Activated CD8-positive, alpha-beta T cell treated with anti-CD3 and anti-CD28 coated beads for 36 hours (primary cell): ENCODE measurements around the gene HS6ST2. TPM values are rescaled to one million over a fixed set of nuclear protein-coding genes. Genes with fewer than 3 reads are reported as not detected.

Experiments used
- ATAC-seq: fragments of 200-7000 bp; cut with Tn5 transposase; one replicate; pipeline ENCODE4 v1.10.0; 2021; ENCODE audit warnings: mild to moderate bottlenecking, moderate library complexity
- CTCF ChIA-PET: fragments of 350-600 bp; sonication (Branson Sonifier 250); formaldehyde crosslinking; loops from one replicate; lab custom pipeline; 2021; ENCODE audit warnings: antibody characterized with exemption; lab: Charles Lee
- POLR2A ChIA-PET: fragments of 350-600 bp; sonication (Branson Sonifier 250); formaldehyde crosslinking; loops from one replicate; lab custom pipeline; 2021; ENCODE audit warnings: antibody characterized with exemption; lab: Charles Lee
- DNase-seq: peaks from one replicate; pipeline ENCODE4 v3.0.0-alpha.2; 2020
- H3K27ac Mint-ChIP-seq: one replicate; pipeline ENCODE4 v1.8.0; 2021; ENCODE audit warnings: mild to moderate bottlenecking, mixed read lengths
- H3K27me3 Mint-ChIP-seq: one replicate; pipeline ENCODE4 v1.8.0; 2021; ENCODE audit warnings: mixed read lengths
- H3K36me3 Mint-ChIP-seq: one replicate; pipeline ENCODE4 v1.8.0; 2021; ENCODE audit warnings: low read depth, mixed read lengths
- H3K4me1 Mint-ChIP-seq: one replicate; pipeline ENCODE4 v1.8.0; 2021; ENCODE audit warnings: low read depth, mixed read lengths
- H3K4me3 Mint-ChIP-seq: one replicate; pipeline ENCODE4 v1.8.0; 2021; ENCODE audit warnings: mild to moderate bottlenecking, moderate library complexity, mixed read lengths
- H3K9me3 Mint-ChIP-seq: one replicate; pipeline ENCODE4 v1.8.0; 2021; ENCODE audit warnings: mixed read lengths
- intact Hi-C: fragments of 100-400 bp; cut with micrococcal nuclease; formaldehyde crosslinking; loops from one replicate; pipeline ENCODE4 v1.10.0; 2022
- total RNA-seq, 2 experiments: library from RNA; stranded (reverse); gene quantifications; one replicate each; pipeline ENCODE4 v1.2.3, GENCODE V29; 2021
- TF ChIP-seq, protein P1 (sequence below): fragments of 200-600 bp; IDR thresholded peaks from one replicate; pipeline ENCODE4 v1.8.0; 2022; ENCODE audit warnings: antibody characterized with exemption, mild to moderate bottlenecking

The HS6ST2 gene
- total RNA-seq, 2 experiments from 2014 or later: 0.14 to 0.47 TPM

GRCh38 chrX:132712350-132712749 lies 246.1 kb downstream of the HS6ST2 start:
- Mint-ChIP-seq H3K4me1 (no peaks in the 10 kb centered on the region), H3K4me3 (no peak overlapping the region), H3K9me3 (no peaks in the 10 kb centered on the region), H3K36me3 (no peaks in the 10 kb centered on the region), H3K27me3 (no peaks in the 10 kb centered on the region), H3K27ac (no peak overlapping the region)
- intact Hi-C loops: no loop called here
- CTCF ChIA-PET: no interaction called here
- ATAC-seq (no peak), DNase-seq (no peak)
- TF ChIP-seq, protein P1, sequence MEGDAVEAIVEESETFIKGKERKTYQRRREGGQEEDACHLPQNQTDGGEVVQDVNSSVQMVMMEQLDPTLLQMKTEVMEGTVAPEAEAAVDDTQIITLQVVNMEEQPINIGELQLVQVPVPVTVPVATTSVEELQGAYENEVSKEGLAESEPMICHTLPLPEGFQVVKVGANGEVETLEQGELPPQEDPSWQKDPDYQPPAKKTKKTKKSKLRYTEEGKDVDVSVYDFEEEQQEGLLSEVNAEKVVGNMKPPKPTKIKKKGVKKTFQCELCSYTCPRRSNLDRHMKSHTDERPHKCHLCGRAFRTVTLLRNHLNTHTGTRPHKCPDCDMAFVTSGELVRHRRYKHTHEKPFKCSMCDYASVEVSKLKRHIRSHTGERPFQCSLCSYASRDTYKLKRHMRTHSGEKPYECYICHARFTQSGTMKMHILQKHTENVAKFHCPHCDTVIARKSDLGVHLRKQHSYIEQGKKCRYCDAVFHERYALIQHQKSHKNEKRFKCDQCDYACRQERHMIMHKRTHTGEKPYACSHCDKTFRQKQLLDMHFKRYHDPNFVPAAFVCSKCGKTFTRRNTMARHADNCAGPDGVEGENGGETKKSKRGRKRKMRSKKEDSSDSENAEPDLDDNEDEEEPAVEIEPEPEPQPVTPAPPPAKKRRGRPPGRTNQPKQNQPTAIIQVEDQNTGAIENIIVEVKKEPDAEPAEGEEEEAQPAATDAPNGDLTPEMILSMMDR: no peak
- POLR2A ChIA-PET: no interaction called here

DNA sequence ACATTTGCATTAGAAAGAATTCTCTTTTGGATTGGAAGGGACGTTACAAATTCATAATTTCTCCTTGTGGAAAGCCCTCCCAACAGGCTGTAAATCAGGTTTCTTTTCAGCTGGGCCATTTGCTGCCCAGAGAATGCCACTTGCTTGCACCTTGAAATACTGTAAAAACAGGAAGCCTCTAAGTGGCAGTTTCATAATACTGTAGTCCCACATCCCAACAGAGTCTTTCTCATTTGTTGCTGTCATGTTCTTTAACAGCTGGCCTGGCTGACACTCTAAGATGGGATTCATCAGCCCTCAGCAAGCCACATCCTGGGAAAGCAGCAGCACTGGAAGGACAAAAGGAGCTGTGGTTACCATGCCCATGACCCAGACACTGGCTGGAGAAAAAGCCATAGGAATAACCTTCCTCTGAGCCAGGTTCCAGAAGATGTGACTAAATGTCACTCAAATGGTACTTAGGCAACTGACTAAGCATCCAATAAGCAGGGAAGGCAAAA lies 247.7 kb downstream of the HS6ST2 start:
- Mint-ChIP-seq H3K27ac (no peak overlapping the region), H3K27me3 (no peaks in the 10 kb centered on the region), H3K4me3 (no peak overlapping the region), H3K36me3 (no peaks in the 10 kb centered on the region), H3K4me1 (no peaks in the 10 kb centered on the region), H3K9me3 (no peaks in the 10 kb centered on the region)
- DNase-seq (no peak), ATAC-seq (no peak)
- CTCF ChIA-PET: no interaction called here
- TF ChIP-seq, protein P1: no peak
- intact Hi-C loops: no loop called here
- POLR2A ChIA-PET: no interaction called here

DNA sequence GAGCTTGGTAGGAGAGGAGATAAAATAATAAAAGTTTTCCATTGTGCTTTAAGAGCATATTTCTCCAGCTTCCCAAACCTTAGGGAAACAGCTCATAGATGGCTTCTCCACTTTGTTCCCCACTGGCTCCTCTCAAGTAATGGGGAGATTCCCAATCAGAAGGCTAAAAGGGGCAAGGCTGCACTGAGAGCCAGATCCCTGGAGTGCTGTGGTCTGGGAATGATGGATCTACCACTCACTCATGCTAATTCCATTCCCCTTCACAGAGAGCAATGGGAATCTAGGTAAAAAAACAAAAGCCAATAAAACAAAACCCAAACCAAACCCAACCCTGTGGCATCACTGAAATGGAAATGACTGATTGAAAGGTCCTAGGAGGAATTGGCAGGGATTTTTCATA lies 249.9 kb downstream of the HS6ST2 start:
- H3K4me3 Mint-ChIP-seq: no peak overlapping the region
- ChIA-PET CTCF (no interaction called here), POLR2A (no interaction called here)
- ATAC-seq (no peak), DNase-seq (no peak)
- no peaks in the 10 kb centered on the region for H3K9me3 Mint-ChIP-seq
- H3K27ac Mint-ChIP-seq: no peak overlapping the region
- TF ChIP-seq, protein P1: no peak
- intact Hi-C loops: no loop called here
- H3K36me3 Mint-ChIP-seq: no peaks in the 10 kb centered on the region
- no peaks in the 10 kb centered on the region for H3K4me1 Mint-ChIP-seq
- peaks cover 2% of the 10 kb centered on the region for H3K27me3 Mint-ChIP-seq

- Mint-ChIP-seq H3K4me3 (no peak overlapping the region), H3K4me1 (no peaks in the 10 kb centered on the region), H3K36me3 (no peaks in the 10 kb centered on the region), H3K9me3 (no peaks in the 10 kb centered on the region), H3K27me3 (peaks cover 2% of the 10 kb centered on the region), H3K27ac (no peak overlapping the region)
- intact Hi-C loops: no loop called here
- TF ChIP-seq, protein P1: no peak
- ATAC-seq (no peak), DNase-seq (no peak)
- ChIA-PET CTCF (no interaction called here), POLR2A (no interaction called here)
These were observed 253.7 kb downstream of the HS6ST2 start for GRCh38 chrX:132704769-132705168.

- TF ChIP-seq, protein P1: no peak
- Mint-ChIP-seq H3K27me3 (peaks cover 2% of the 10 kb centered on the region), H3K4me3 (no peak overlapping the region), H3K36me3 (no peaks in the 10 kb centered on the region), H3K9me3 (no peaks in the 10 kb centered on the region), H3K27ac (no peak overlapping the region), H3K4me1 (no peaks in the 10 kb centered on the region)
- ATAC-seq (no peak), DNase-seq (no peak)
- intact Hi-C loops: no loop called here
- CTCF ChIA-PET: no interaction called here
- POLR2A ChIA-PET: no interaction called here
These were observed 264.0 kb downstream of the HS6ST2 start for GRCh38 chrX:132694382-132694781.
